Measurements from ENCODE around the gene NLRC5.
"Not testable (repeated sequence)": the region's sequence is repeated elsewhere in the genome, so short reads cannot be mapped to it uniquely, and the experiment has no call there.

NLRC5 gene

GRCh38 chr16:57000271-57001025 is 11.1 kb downstream of the NLRC5 start:
- peak in 1 of 3 experiments; percentile 57 for DNase-seq (ENCODE audit: low read depth in 2 of 3, low spot score in 2 of 3)

DNA sequence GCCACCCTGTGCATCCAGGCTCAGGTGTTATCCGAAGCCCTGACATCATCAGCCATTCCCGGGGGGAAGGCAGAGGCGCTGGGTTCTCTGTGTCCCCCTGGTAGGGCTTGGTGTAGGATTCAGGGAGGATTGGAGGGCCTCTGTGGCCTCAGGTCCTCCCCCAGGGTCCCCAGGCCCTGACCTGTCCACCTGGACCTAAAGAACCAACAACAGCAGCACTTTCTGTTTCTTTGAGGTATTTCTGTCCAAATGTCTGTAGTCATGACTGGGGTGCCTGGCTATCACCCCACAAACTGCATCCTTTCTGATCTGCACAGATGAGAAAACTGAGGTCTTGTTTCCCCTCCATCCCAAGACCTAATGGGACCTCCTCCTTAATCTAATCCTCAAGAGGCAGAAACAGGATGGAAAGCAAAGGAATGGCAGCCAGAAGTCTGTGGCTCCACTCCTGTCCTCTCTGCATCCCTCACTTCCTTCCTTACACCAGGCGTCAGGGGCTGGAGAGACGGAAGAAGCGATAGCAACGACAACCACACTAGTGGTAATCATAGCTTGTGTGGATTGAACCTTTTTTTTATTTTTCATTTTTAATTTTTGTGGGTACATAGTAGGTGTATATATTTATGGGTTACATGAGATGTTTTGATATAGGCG is 11.8 kb downstream of the NLRC5 start:
- no peak for DNase-seq (ENCODE audit: low read depth in 2 of 3, low spot score in 2 of 3)

DNA sequence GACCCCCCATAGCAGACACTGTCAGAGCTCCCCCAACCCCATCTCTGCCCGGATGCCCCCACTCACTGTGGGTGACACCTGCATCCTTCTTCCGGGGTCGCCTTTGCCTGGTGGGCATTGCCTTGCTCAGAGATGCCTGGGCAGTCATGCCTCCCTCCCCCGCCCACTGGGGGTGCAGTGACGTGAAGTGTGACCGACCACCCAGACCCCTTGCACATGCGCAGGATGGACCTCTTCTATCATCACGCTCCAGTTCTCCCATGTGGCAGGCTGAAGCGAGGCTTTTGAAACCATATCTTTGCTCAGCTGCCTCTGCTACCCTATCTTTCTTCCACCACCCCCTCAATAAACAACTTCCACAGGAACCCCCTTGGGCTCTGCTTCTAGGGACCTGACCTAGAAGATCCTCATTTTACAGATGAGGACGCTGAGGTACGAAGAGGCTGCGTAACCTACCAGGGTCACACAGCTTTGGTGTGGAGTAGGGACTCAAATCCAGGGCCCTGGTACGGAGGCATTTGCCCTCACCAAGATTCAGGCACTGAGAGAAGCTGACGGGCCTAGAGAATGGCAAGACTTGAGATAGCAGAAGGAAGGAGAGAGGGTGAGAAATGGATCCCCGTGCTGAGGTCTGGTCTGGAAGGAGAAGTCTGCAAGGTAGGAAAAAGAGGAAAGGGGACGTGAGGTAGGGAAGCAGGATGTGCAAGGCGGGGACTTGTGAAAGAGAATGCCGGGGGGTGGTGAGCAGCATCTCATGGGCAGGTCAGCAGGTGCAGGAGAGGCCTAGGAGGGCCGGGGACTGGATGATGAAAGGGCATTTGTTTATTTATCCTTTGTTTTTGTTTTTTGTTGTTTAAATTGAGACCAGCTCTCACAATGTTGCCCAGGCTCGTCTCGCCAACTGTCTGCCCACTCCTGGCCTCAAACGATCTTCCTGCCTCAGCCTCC is 14.4 kb downstream of the NLRC5 start:
- DNase-seq (ENCODE audit: low read depth in 2 of 3, low spot score in 2 of 3) = no peak

DNA sequence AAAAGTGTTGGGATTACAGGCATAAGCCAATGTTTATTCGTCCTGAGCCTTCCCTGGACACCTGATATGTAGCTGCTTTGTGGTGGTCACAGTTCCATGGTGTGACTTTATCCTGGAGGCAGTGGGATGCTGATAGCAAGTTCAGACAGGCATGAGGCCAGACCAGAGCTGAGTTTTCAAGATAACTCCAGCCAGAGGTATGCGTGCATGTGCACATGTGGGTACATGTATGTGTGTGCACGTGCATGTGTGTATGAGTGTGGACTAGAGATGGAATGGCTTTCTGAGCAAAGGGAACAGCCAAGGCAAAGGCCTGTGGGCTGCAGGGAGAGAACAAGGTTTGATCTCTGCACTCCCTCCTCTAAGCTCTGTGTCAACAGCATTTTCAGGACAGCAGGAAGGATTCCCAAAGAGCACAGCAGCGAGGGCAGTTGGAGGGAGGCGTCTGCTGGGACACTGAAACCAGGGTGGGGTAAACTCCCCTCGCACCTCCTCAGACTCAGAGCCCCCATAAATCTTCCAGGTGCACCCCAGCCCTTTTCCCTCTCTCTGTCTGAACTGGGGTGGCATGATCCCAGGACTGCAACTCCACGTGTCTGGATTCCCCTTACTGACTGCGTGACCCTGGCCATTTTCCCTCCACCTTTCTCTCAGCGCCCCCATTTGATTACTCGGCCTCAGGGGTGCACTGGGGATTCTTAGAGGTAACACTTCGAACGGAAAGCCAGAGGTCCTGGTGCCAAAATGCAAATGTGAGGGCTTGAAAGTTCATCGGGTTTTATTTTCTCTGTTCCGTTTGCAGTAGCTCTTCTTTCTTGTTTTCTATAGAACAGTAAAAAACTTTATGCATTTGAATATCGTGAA is 15.3 kb downstream of the NLRC5 start:
- no peak for DNase-seq (ENCODE audit: low read depth in 2 of 3, low spot score in 2 of 3)

GRCh38 chr16:57005597-57005996 is 16.2 kb downstream of the NLRC5 start:
- DNase-seq (ENCODE audit: low read depth in 2 of 3, low spot score in 2 of 3) = not testable (repeated sequence)

DNA sequence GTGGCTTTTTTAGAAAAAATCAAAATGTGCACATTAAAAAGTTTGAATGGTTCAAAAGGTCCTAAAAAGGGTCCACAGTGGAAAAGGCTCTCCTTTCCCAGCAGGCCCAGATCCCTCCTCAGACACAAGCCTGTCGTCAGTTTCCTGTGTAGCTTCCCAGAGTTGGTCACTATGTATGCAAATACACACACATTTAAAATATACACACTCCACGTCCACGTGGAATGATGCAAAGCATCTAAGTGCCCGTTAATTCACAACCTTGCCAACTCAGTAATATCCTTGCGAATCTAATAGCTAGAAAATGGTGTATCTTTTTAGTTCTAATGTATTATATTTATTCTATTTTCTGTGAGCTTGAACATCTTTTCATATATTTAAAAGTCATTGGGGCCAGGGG is 17.7 kb downstream of the NLRC5 start:
- no peak for DNase-seq (ENCODE audit: low read depth in 2 of 3, low spot score in 2 of 3)

DNA sequence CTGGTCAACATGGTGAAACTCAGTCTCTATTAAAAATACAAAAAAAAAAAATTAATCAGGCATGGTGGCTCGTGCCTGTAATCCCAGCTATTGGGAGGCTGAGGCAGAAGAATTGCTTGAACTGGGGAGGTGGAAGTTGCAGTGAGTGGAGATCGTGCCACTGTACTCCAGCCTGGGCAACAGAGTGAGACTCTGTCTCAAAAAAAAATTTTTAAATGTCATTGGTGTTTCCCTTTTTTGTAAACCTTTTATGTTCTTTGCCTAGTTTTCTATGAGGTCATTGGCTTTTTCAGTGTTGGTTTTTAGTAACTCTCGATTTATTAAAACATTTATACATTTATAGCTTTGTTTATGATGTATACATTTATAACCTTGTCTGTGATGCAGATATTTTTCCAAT is 18.2 kb downstream of the NLRC5 start:
- DNase-seq (ENCODE audit: low read depth in 2 of 3, low spot score in 2 of 3) = no peak

GRCh38 chr16:57008440-57008839 is 19.1 kb downstream of the NLRC5 start:
- no peak for DNase-seq (ENCODE audit: low read depth in 2 of 3, low spot score in 2 of 3)

GRCh38 chr16:57009643-57010170 is 20.4 kb downstream of the NLRC5 start:
- no peak for DNase-seq (ENCODE audit: low read depth in 2 of 3, low spot score in 2 of 3)

DNA sequence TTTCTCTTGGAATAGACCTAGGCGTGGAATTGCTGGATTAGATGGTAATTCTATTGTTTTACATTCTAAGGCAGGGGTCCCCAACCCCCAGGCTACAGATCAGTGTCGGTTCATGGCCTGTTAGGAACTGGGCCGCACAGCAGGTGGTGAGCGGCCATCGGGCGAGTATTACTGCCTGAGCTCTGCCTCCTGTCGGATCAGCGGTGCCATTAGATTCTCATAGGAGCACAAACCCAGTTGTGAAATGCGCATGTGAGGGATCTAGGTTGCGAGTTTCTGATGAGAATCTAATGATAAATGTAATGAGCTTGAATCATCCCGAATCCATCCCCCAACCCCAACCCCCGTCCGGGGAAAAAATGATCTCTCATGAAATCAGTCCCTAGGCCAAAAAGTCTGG is 23.0 kb downstream of the NLRC5 start:
- no peak for DNase-seq (ENCODE audit: low read depth in 2 of 3, low spot score in 2 of 3)

- no peak for DNase-seq (ENCODE audit: low read depth in 2 of 3, low spot score in 2 of 3)
Observed at GRCh38 chr16:57013229-57013628, 23.9 kb downstream of the NLRC5 start.

DNA sequence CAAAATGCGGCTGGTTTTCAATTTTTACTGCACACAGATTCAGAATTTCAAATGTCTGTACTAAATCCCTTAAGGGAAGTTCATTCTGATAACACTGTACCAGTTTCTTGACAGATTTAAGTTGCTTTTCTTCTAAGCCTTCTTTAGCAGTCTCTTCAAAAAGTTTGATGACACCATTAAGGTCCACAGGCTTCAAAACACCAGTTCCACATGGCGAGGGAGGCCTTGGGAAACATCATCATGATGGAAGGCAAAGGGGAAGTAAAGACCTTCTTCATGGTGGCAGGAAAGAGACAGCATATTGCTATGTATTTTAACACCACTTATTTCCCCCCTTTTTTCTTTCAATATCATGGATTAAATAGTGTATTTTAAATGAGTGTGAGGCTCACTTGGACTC is 24.5 kb downstream of the NLRC5 start:
- DNase-seq (ENCODE audit: low read depth in 2 of 3, low spot score in 2 of 3) = no peak

GRCh38 chr16:57016301-57016700 is 26.9 kb downstream of the NLRC5 start:
- no peak for DNase-seq (ENCODE audit: low read depth in 2 of 3, low spot score in 2 of 3)

DNA sequence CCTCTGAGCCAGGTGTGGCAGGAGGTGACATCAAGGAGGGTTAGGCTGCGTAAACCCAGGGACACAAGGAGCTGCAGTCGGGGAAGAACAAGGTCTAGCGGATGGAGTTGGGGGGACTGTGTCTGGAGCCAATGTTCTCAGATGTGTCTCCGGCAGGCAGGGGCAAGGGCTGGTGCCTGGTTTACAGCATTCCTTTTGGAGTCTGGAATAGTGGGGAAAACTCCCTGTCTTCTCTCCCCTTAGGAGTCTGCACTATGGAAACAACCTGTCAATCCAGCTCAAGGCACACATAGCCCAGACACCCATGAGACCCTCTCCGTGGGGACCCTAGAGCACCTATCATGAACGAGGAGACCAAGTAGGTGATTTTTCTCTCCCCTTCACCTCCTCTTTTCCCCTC is 27.5 kb downstream of the NLRC5 start:
- no peak for DNase-seq (ENCODE audit: low read depth in 2 of 3, low spot score in 2 of 3)

GRCh38 chr16:57017251-57017650 is 27.9 kb downstream of the NLRC5 start:
- no peak for DNase-seq (ENCODE audit: low read depth in 2 of 3, low spot score in 2 of 3)

DNA sequence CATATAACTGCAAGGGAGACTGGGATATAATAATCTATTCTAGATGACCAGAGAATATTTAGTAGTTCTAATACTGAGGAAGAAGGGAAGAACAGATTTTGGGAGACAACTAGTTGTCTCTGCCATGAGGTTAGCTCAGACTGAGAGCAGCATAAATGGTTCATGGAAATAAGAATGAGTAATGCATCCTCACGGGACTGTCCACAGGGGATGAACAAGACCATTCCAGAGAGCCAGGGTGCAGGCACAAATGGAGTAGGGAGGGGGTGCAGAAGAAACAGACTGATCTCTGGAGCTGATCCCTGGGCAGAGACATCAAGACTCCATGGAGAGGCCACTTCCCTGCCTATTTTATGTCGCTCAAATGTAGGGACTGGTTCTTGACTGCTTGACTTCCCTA is 30.4 kb downstream of the NLRC5 start:
- DNase-seq (ENCODE audit: low read depth in 2 of 3, low spot score in 2 of 3) = no peak

GRCh38 chr16:57020651-57021050 is 31.3 kb downstream of the NLRC5 start:
- no peak for DNase-seq (ENCODE audit: low read depth in 2 of 3, low spot score in 2 of 3)

DNA sequence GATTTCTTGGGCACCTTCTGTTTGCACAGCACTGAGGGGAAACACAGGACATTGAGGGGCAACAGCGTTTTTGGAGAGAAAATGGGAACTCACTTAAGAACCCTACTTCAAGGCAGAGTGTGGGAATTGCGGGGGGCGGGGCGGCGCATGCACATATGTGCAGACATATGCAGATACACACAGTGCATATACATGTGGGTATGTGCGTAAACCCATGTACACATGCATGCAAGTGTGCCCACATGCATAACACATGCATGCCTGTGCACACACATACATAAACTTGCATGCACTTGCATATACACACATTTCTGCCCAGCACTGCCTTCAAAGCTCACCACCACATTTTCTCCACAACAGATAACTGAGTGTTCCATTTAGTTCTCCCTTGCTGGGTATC is 32.4 kb downstream of the NLRC5 start:
- DNase-seq (ENCODE audit: low read depth in 2 of 3, low spot score in 2 of 3) = no peak

- DNase-seq (ENCODE audit: low read depth in 2 of 3, low spot score in 2 of 3) = no peak
Observed at GRCh38 chr16:57022445-57022844, 33.1 kb downstream of the NLRC5 start.

DNA sequence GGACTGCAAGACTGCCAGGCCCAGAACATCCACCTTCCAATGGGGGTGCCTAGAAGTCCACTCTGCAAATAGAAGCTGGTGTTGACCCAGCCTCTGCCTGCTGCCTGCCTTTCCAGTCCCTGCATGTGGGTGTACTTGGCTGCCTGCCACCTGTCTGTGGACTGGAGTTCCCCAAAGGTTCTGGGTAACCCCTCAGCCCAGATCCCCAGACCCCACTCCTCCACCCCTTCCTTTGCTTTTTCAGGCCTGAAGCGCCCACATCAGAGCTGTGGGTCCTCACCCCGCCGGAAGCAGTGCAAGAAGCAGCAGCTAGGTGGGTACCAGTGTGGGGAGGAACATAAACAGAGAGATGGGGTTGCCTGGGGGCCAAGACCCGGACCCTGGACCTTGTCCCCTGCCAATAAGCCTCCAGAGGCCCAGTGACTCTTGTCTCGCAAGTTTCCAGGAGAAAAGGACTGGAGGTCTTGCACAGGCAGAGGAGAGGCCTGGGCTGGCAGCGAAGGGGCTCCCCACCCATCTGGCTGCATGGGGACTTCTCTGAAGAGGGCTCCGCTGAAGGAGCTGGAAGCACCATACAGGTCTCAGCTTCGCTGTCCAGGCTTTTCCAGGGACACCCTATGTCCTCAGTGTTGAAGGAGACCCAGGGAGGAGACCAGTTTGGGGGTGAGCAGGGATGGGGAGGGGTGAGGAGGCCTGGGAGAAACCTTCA is 34.3 kb downstream of the NLRC5 start:
- DNase-seq (ENCODE audit: low read depth in 2 of 3, low spot score in 2 of 3) = peak in 2 of 3 experiments; percentile 58 to 66
